PC-9 (cell line): ENCODE data around the gene CACNA1H.

Source experiments
- CTCF ChIP-seq: fragments of 200-600 bp; sonication (generic); conservative IDR thresholded peaks from 2 replicates; pipeline ENCODE4 v1.6.1; 2017; ENCODE audit warnings: mixed run types, antibody characterized with exemption, mild to moderate bottlenecking, moderate library complexity
- EZH2 ChIP-seq: fragments of 200-600 bp; sonication (generic); IDR thresholded peaks from 2 replicates; pipeline ENCODE4 v1.8.0; 2017; ENCODE audit warnings: antibody characterized with exemption, low read depth

GRCh38 chr16:1135459-1135825 is 17.5 kb upstream of the CACNA1H start:
- no peak for TF ChIP-seq EZH2
- TF ChIP-seq CTCF, result no peak
